GDM1 (cell line): Measurements from ENCODE around the gene MEX3D.
A peak's percentile ranks its signal among the peaks of the same experiment; 100 is the strongest.

Source experiments
- DNase-seq: peaks from one replicate; lab custom pipeline; 2025; lab: John Stamatoyannopoulos, UW

The MEX3D gene

DNA sequence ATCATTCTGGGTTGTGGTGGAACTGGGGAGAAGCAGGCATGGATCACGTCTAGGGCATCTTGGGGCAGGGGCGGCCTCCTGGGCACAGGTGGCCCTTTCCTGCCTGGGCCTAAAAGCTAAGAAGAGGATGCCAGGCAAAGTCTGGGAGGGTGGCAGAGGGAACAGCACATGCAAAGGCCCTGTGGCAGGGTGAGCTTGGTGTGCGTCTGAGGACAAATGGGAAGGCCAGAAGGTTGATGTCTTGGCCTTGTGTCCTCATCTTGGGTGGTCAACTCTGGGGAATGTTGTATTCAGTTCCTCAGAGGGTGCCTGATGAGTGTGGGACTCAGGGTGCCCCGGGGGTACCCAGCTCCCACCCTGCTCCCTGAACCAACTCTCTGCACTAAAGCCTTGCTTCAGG is 49.7 kb downstream of the MEX3D start:
- DNase-seq = no peak

DNA sequence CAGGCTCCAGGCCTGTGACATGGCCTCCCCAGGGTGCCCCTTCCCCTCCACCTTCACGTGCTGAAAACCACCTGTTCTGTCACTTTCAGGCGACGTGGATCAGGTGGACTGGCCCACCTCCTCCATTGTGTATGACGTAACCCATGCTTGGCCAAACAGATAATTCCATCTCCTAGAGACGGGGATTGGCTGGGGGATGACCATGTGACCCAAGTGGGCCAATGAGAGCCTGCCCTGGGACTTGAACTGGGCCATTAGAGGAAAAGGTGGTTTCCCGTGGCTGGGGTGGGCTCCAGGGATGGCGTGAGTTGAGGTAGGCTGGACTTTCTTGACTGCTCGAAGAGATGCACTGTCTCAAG is 51.8 kb downstream of the MEX3D start:
- no peak for DNase-seq

GRCh38 chr19:1514986-1515721 is 53.0 kb downstream of the MEX3D start:
- no peak for DNase-seq

DNA sequence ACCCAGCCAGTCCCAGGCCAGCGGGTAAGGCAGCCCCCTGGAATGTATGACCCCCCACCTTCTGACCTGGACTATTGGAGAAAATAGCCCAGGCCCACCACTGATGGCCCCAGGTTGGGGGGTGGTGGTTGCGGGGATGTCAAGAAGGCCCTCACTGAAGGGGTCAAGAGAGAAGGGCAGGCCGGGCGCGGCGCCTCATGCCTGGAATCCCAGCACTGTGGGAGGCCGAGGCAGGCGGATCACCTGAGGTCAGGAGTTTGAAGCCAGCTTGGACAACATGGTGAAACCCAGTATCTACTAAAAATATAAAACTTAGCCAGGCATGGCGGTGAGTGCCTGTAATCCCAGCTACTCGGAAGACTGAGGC is 53.8 kb downstream of the MEX3D start:
- DNase-seq = no peak

GRCh38 chr19:1513499-1514294 is 54.4 kb downstream of the MEX3D start:
- peak; percentile 10 for DNase-seq

DNA sequence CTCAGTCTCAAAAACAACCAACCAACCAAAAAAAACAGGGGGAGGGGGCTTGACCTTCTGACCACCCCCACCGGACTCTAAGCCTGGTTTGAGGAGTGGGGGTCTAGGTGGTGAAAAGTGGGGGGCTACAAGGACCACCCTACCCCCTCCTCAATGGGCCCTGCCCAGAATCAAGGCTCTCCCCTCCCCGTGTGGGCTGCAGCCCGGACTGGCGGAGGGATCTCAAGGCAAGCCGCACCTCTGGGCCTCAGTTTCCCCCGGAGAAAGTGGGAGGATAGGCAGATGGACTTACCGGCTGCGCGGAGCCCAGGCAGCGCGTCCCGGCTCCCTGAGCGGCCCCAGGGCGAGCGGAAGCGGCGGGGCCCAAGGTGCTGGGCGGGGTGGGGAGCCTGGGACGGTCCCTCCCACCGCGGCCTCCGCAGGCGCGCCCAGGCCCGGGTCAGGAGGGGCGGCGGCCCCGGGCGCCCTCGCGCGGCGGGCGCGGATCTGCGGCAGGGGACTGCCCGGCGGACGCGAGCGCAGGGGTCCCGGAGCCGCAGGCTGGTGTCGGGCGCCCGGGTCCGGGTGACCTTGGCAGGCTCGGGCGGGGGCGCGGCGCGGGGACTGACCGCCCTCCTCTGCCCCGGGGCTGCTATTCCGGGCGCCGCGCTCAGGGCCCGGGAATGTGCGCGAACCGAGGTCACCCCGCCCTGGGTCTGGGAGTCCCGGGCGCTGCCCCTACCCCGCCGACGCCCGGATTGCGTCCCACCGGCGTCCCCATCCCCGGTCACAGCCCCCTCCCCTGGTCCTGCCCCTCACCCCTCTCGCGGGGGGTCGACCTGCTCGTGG is 55.2 kb downstream of the MEX3D start, which contains the start of gene ADAMTSL5:
Gene ADAMTSL5 (minus strand): TSS at position 349 of the 828 bp plus-strand sequence. CDS start 2,076 bp downstream, outside the sequence.
- DNase-seq = no peak

- no peak for DNase-seq
Measured at GRCh38 chr19:1511318-1512317, 56.5 kb downstream of the MEX3D start.

DNA sequence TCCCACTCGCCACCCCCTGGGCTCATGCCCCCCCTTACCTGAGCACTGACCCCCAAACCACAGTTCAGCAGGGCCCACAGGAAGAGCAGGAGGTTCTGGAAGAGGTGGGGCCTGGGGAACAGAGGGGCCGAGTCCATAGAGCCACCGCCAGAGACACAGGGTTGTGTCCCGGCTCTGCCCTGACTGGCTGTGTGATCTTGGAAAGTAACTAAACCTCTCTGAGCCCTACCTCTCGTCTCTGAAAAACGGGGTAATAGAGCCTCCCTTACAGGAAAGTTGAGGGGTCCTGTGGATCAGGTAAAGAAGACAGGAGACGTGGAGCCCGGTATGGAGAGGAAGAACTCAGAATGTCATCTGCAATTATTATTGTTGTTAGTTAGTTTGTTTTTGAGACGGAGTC is 57.3 kb downstream of the MEX3D start:
- DNase-seq = no peak

GRCh38 chr19:1510442-1510806 is 57.7 kb downstream of the MEX3D start:
- no peak for DNase-seq

- no peak for DNase-seq
Measured at GRCh38 chr19:1509602-1510441, 58.3 kb downstream of the MEX3D start.

DNA sequence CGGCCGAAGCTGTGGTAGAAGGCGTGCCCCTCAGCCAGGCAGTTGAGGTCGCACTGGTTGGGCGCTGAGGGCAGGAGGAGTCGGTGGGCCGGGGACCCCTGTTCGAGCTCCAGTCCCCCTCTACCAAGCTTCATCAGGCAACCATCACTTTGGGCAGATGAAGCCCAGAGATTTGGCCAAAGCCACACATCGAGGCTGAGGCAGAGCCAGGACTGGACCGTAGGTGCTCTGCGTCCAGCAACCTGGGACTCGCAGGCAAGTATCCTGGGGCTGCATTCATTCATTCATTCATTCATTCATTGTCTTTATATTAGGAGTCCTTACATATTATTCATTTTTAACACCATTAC is 59.6 kb downstream of the MEX3D start:
- DNase-seq = no peak

- DNase-seq = peak; percentile 95
Measured at GRCh38 chr19:1507763-1508506, 60.2 kb downstream of the MEX3D start.

DNA sequence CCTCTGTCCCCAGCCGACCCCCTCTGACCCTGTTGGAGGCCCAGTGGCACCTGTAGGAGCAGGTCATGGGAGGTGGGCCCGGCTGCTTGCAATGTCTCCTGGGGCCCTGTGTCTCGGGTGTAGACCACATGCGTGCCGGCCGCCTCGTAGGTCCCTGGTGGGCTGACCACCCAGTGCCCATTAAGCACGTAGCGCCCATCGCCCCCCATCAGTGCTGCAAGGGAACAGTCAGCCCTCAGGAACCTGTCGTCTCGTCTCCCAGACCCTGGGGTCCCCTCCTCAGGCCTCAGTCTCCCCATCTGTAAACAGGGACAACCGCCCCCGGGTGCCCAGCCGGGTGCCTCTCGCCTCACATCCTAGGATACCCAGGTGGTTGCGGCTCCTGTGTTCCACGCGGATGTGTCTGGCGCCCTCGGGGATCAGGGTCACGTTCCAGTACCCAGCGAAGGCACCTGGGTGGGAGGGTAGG is 60.9 kb downstream of the MEX3D start:
- DNase-seq = no peak

DNA sequence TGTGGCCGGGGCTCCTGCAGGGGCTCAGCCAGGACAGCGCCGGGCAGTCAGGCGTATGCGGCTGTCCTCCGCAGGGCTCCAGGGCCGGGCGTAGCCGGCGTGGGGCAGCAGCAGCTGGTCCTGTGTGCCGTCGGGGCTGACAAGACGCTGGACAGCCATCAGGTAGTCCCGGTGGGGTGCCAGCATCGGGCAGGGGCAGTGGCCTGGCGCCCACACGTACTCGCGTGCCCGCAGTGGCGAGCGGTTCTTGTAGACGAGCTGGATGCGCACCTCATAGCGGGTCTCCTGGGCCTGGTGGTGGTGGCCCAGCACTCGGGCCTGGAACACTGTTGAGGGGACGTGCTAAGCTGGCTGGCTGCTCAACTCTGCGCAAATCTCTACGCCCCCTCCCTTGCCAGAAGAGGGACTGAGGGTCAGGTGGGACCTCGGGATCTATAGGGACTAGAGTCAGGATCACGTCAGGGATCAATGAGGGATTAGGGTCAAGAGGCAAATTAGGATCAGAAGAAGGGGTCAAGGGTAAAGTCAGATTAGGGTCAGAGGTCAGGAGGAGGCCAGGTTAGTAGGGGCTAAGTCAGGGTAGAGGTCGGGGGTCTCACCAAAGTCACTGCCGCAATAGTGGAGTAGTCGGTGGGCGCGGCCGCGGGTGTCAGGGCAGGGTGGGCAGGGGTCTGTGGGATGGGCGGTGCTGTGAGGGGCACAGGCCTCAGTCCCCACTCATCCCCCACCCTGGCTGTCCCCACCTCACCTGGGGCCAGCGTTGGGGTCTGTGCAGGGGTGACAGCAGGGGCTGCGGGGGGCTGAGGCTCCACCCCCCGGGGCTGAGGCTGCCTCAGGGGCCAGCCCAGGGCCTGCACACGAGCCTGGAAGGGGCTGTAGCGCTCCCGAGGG is 61.9 kb downstream of the MEX3D start:
- no peak for DNase-seq

DNA sequence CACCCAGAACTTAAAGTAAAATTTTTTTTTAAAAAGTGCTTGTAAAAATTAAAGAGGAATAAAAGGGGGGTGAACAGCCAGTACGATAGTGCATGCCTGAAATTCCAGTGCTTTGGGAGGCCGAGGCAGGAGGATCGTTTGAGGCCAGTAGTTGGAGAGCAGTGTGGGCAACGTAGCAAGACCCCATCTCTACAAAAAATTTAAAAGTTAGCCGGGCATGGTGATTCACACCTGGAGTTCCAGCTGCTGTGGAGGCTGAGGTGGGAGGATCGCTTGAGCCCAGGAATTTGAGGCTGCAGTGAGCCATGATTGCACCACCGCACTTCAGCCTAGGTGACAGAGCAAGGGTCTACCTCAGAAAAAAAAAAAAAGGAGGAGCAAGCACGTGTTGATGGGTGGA is 63.1 kb downstream of the MEX3D start:
- DNase-seq = no peak
